Tibial artery (tissue), 4 donors: Measurements from ENCODE around the gene CAMTA1.

Experiments
- DNase-seq, 2 donors: peaks; one replicate each; pipeline ENCODE4 v3.0.0-alpha.2; 2019
- H3K27ac ChIP-seq, 2 donors: fragments of 200-600 bp; sonication (generic) in 1 of 2; 1 replicate in 1 of 2; 2 replicates in 1 of 2; pipeline ENCODE4 v1.5.1; 2018 to 2019; ENCODE audit warnings: mild to moderate bottlenecking in 1 of 2
- H3K27me3 ChIP-seq, 2 donors: fragments of 200-600 bp; sonication (generic) in 1 of 2; one replicate each; pipeline versions ENCODE4 v1.5.1 to v1.6.0; 2016 to 2019
- H3K36me3 ChIP-seq, 3 donors: fragments of 200-600 bp; sonication (generic) in 2 of 3; one replicate each; pipeline ENCODE4 v1.5.1; 2016 to 2019; ENCODE audit warnings: mild to moderate bottlenecking in 2 of 3
- H3K4me1 ChIP-seq, 4 donors: fragments of 200-600 bp; sonication (generic) in 2 of 4; 1 replicate in 3 of 4; 2 replicates in 1 of 4; pipeline ENCODE4 v1.5.1; 2016 to 2019
- H3K4me3 ChIP-seq, 2 donors: fragments of 200-600 bp; sonication (generic) in 1 of 2; 1 replicate in 1 of 2; 2 replicates in 1 of 2; pipeline ENCODE4 v1.5.1; 2018 to 2019; ENCODE audit warnings: mild to moderate bottlenecking in 2 of 2
- H3K9me3 ChIP-seq, 3 donors: fragments of 200-600 bp; sonication (generic) in 1 of 3; one replicate each; pipeline ENCODE4 v1.5.1; 2016 to 2019
- CTCF ChIP-seq, 2 experiments: fragments of 200-600 bp in 1 of 2; fragments of 450-650 bp in 1 of 2; IDR thresholded peaks; one replicate each; pipeline ENCODE4 v1.5.1; 2017 to 2019; ENCODE audit warnings: antibody characterized with exemption in 2 of 2, mild to moderate bottlenecking in 1 of 2, moderate library complexity in 1 of 2
- intact Hi-C: fragments of 100-400 bp; cut with DNase I; formaldehyde crosslinking; loops from one replicate; pipeline ENCODE4 v1.15.0; 2023; ENCODE audit warnings: low total_unique reads

CAMTA1 gene

GRCh38 chr1:6955357-6956094 is 170.3 kb downstream of the CAMTA1 start:
- Histone ChIP-seq H3K4me3 (no peak overlapping the region), H3K27ac (no peak overlapping the region), H3K36me3 (no peaks in the 10 kb centered on the region), H3K27me3 (peaks cover 0 to 16% of the 10 kb centered on the region in 2 donors), H3K4me1 (peaks cover 0 to 5% (median 2%) of the 10 kb centered on the region in 4 donors), H3K9me3 (no peaks in the 10 kb centered on the region)
- DNase-seq: no peak
- intact Hi-C loops: no loop called here
- no peak for TF ChIP-seq CTCF (IDR thresholded peaks at IDR 0.05)

- intact Hi-C loops: no loop called here
- Histone ChIP-seq H3K27me3 (peaks cover 0 to 26% of the 10 kb centered on the region in 2 donors), H3K4me1 (peaks cover 0 to 8% (median 2%) of the 10 kb centered on the region in 4 donors), H3K9me3 (no peaks in the 10 kb centered on the region), H3K27ac (no peak overlapping the region), H3K4me3 (no peak overlapping the region), H3K36me3 (no peaks in the 10 kb centered on the region)
- no peak for TF ChIP-seq CTCF (IDR thresholded peaks at IDR 0.05)
- DNase-seq: no peak
Measured at GRCh38 chr1:6956488-6957159, 171.4 kb downstream of the CAMTA1 start.

GRCh38 chr1:6957341-6957740 is 172.1 kb downstream of the CAMTA1 start:
- peaks cover 0 to 11% (median 8%) of the 10 kb centered on the region in 4 donors for H3K4me1 ChIP-seq
- intact Hi-C loops: no loop called here
- H3K4me3 ChIP-seq: no peak overlapping the region

GRCh38 chr1:6958407-6959030 is 173.3 kb downstream of the CAMTA1 start:
- no peak for TF ChIP-seq CTCF (IDR thresholded peaks at IDR 0.05)
- Histone ChIP-seq H3K4me3 (no peak overlapping the region), H3K4me1 (peaks cover 0 to 23% (median 18%) of the 10 kb centered on the region in 4 donors), H3K27ac (no peak overlapping the region), H3K9me3 (no peaks in the 10 kb centered on the region), H3K36me3 (no peaks in the 10 kb centered on the region), H3K27me3 (peaks cover 0 to 45% of the 10 kb centered on the region in 2 donors)
- intact Hi-C loops: no loop called here
- no peak for DNase-seq

More at GRCh38 chr1:6957341-6957740, 172.1 kb downstream of the CAMTA1 start:
- H3K36me3 ChIP-seq: no peaks in the 10 kb centered on the region
- no peak for DNase-seq
- H3K9me3 ChIP-seq: no peaks in the 10 kb centered on the region
- no peak for TF ChIP-seq CTCF (IDR thresholded peaks at IDR 0.05)
- H3K27ac ChIP-seq: no peak overlapping the region
- peaks cover 0 to 33% of the 10 kb centered on the region in 2 donors for H3K27me3 ChIP-seq

- Histone ChIP-seq H3K27ac (no peak overlapping the region), H3K4me3 (no peak overlapping the region), H3K27me3 (peaks cover 0 to 55% of the 10 kb centered on the region in 2 donors), H3K4me1 (peaks cover 0 to 24% (median 19%) of the 10 kb centered on the region in 4 donors), H3K36me3 (no peaks in the 10 kb centered on the region), H3K9me3 (no peaks in the 10 kb centered on the region)
- TF ChIP-seq CTCF (IDR thresholded peaks at IDR 0.05): no peak
- intact Hi-C loops: no loop called here
- no peak for DNase-seq
Measured at GRCh38 chr1:6959491-6959890, 174.2 kb downstream of the CAMTA1 start.
